SK-N-SH treated with all-trans-retinoic acid at 6 μM for 48 hours (cell line): ENCODE data around the gene CRAMP1.

Source experiments
- RARB ChIP-seq: fragments of 250-450 bp; sonication (Bioruptor Pico); IDR thresholded peaks from 2 replicates; pipeline ENCODE4 v1.8.0; 2021; ENCODE audit warnings: mild to moderate bottlenecking, moderate library complexity
- TSHZ2 ChIP-seq: fragments of 250-450 bp; sonication (Bioruptor Pico); IDR thresholded peaks from 2 replicates; pipeline ENCODE4 v1.5.0; 2020; ENCODE audit warnings: mild to moderate bottlenecking, moderate library complexity
- ZFP30 ChIP-seq: fragments of 450-650 bp; formaldehyde crosslinking; IDR thresholded peaks from 2 replicates; pipeline ENCODE4 v1.5.0; 2022; ENCODE audit warnings: mild to moderate bottlenecking, moderate library complexity
- ZNF565 ChIP-seq: fragments of 450-650 bp; formaldehyde crosslinking; conservative IDR thresholded peaks from 2 replicates; pipeline ENCODE4 v1.5.0; 2020; ENCODE audit warnings: low read depth, mild to moderate bottlenecking, moderate library complexity
- ZNF70 ChIP-seq: fragments of 450-650 bp; formaldehyde crosslinking; IDR thresholded peaks from 2 replicates; pipeline ENCODE4 v1.5.0; 2020; ENCODE audit warnings: mild to moderate bottlenecking, moderate library complexity

- no peak for TF ChIP-seq TSHZ2
- TF ChIP-seq ZNF70 (CRISPR knock-in tag): no peak
- no peak for TF ChIP-seq ZFP30 (CRISPR knock-in tag)
- no peak for TF ChIP-seq RARB (CRISPR knock-in tag)
- TF ChIP-seq ZNF565 (CRISPR knock-in tag): no peak
These were observed 30.6 kb downstream of the CRAMP1 start for GRCh38 chr16:1642753-1643152.
